Caco-2 (cell line): Measurements from ENCODE around the gene ANKLE1. TPM values are rescaled to one million over a fixed set of nuclear protein-coding genes. Genes with fewer than 3 reads are reported as not detected.
A peak's percentile ranks its signal among the peaks of the same experiment; 100 is the strongest.

Experiments
- BruUV-seq: library from RNA; stranded (reverse); fragments of 400-500 nt; replicated peaks from 2 replicates; lab custom pipeline; 2021; lab: Mats Ljungman, UMichigan
- CTCF ChIA-PET: fragments of 300-600 bp; sonication (Branson Sonifier 250); formaldehyde crosslinking; loops from one replicate; lab custom pipeline; 2022; ENCODE audit warnings: antibody characterized with exemption; lab: Charles Lee
- POLR2A ChIA-PET: fragments of 300-600 bp; sonication (Branson Sonifier 250); formaldehyde crosslinking; loops from one replicate; lab custom pipeline; 2022; ENCODE audit warnings: antibody characterized with exemption; lab: Charles Lee
- DNase-seq, 2 experiments: peaks; one replicate each; pipeline versions ENCODE4 v3.0.0 to v3.0.0-alpha.2; 2020 to 2022
- H3K27me3 ChIP-seq: replicated peaks from 2 replicates; pipeline ENCODE4 v1.6.0; 2011; ENCODE audit warnings: low read length; ENCODE audit not compliant: control insufficient read depth, insufficient read depth
- H3K36me3 ChIP-seq: 2 replicates; pipeline ENCODE4 v1.5.1; 2011; ENCODE audit warnings: low read length; ENCODE audit not compliant: control insufficient read depth, insufficient read depth
- H3K4me1 ChIP-seq: fragments of 250-450 bp; sonication (Bioruptor Pico); 2 replicates; pipeline ENCODE4 v1.5.1; 2020; ENCODE audit warnings: mild to moderate bottlenecking
- H3K4me3 ChIP-seq: 2 replicates; pipeline ENCODE4 v1.5.1; 2011; ENCODE audit warnings: low read depth, mild to moderate bottlenecking, control low read depth, low read length
- H3K9me3 ChIP-seq: fragments of 250-450 bp; sonication (Bioruptor Pico); 2 replicates; pipeline ENCODE4 v1.5.1; 2020; ENCODE audit warnings: mild to moderate bottlenecking, moderate library complexity
- H3K27ac Mint-ChIP-seq: one replicate; pipeline ENCODE4 v1.8.0; 2022; ENCODE audit warnings: mixed read lengths; ENCODE audit not compliant: unreplicated experiment
- H3K27me3 Mint-ChIP-seq: one replicate; pipeline ENCODE4 v1.8.0; 2022; ENCODE audit warnings: mixed read lengths; ENCODE audit not compliant: insufficient read depth, unreplicated experiment
- H3K36me3 Mint-ChIP-seq: one replicate; pipeline ENCODE4 v1.8.0; 2022; ENCODE audit warnings: mild to moderate bottlenecking, mixed read lengths; ENCODE audit not compliant: insufficient read depth, unreplicated experiment
- H3K4me1 Mint-ChIP-seq: one replicate; pipeline ENCODE4 v1.8.0; 2022; ENCODE audit warnings: low read depth, mixed read lengths; ENCODE audit not compliant: unreplicated experiment
- H3K4me3 Mint-ChIP-seq: one replicate; pipeline ENCODE4 v1.8.0; 2022; ENCODE audit warnings: mild to moderate bottlenecking, moderate library complexity, mixed read lengths; ENCODE audit not compliant: unreplicated experiment
- H3K9me3 Mint-ChIP-seq: one replicate; pipeline ENCODE4 v1.8.0; 2022; ENCODE audit warnings: mixed read lengths; ENCODE audit not compliant: unreplicated experiment
- intact Hi-C: fragments of 100-400 bp; cut with micrococcal nuclease; formaldehyde crosslinking; loops from one replicate; pipeline ENCODE4 v1.10.0; 2022; ENCODE audit not compliant: unreplicated experiment
- total RNA-seq: library from RNA; stranded (reverse); gene quantifications from 2 replicates; pipeline ENCODE4 v1.2.3, GENCODE V29; 2022
- TF ChIP-seq, protein P1 (sequence below), 2 experiments: fragments of 200-600 bp in 1 of 2; IDR thresholded peaks; 1 replicate in 1 of 2; 2 replicates in 1 of 2; pipeline versions ENCODE4 v1.5.1 to v1.8.0; 2011 to 2022; ENCODE audit warnings: antibody characterized with exemption in 1 of 2, control low read depth in 1 of 2, inconsistent platforms in 1 of 2, low read depth in 1 of 2, low read length in 1 of 2, mild to moderate bottlenecking in 1 of 2, moderate library complexity in 1 of 2; ENCODE audit not compliant: insufficient read depth in 1 of 2, severe bottlenecking in 1 of 2, unreplicated experiment in 1 of 2

Gene ANKLE1
- total RNA-seq, 1 experiment from 2014 or later: 14.3 TPM

DNA sequence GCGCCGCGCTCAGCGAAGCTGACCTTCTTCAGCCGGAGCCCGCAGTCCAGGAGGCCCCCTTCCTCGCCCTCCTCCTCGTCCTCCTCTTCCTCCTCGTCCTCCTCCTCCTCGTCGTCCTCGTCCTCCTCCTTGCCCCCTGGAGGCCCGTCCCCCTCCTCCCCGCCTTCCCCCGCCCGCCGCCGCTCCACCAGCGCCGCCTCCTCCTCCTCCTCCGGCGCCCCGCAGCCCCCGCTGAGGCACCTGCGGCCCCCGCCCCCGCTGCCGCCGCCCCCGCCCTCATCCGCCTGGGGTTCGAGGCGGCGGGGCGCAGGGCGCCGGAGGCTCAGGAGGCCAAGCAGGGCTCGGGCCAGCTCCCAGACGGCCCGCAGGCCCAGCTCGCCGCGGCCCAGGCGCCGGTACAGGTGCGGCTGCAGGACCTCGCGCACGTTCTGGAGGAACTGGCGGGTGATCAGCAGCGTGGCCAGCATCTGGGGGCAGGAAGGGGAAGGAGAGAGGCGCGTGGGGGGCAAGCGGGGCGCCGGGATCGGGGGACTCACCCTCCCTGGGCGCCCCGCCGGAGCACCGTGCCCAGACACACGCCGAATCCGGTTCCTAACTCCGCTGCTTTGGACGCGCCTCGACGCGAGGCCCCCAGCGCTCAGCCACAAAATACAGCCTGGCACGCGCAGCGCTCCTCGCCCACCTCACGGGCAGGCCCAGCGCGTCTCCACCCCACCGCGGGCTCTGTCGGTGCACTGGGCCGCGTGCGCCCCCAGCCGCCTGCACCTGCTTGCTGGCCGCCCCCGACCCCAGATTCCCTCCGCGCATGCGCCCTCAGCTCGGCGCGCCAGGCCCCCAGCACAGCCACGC lies 47.0 kb downstream of the ANKLE1 start:
- Mint-ChIP-seq H3K27me3 (no peaks in the 10 kb centered on the region), H3K9me3 (no peaks in the 10 kb centered on the region), H3K27ac (peak overlapping the region; percentile 50), H3K36me3 (peaks cover 21% of the 10 kb centered on the region), H3K4me1 (no peaks in the 10 kb centered on the region), H3K4me3 (peak overlapping the region; percentile 75)
- CTCF ChIA-PET: interaction anchor here (0.6 to 1.6 kb wide), 5 partner anchors 16 to 176 kb away, joined by 3 to 13 read pairs (median 3); partner anchors contain the start of genes DDA1 and MRPL34
- peak overlapping the region; percentile 57 for H3K4me3 ChIP-seq
- no peaks in the 10 kb centered on the region for H3K27me3 ChIP-seq
- no peaks in the 10 kb centered on the region for H3K9me3 ChIP-seq
- no TSS peak for BruUV-seq
- TF ChIP-seq, protein P1, sequence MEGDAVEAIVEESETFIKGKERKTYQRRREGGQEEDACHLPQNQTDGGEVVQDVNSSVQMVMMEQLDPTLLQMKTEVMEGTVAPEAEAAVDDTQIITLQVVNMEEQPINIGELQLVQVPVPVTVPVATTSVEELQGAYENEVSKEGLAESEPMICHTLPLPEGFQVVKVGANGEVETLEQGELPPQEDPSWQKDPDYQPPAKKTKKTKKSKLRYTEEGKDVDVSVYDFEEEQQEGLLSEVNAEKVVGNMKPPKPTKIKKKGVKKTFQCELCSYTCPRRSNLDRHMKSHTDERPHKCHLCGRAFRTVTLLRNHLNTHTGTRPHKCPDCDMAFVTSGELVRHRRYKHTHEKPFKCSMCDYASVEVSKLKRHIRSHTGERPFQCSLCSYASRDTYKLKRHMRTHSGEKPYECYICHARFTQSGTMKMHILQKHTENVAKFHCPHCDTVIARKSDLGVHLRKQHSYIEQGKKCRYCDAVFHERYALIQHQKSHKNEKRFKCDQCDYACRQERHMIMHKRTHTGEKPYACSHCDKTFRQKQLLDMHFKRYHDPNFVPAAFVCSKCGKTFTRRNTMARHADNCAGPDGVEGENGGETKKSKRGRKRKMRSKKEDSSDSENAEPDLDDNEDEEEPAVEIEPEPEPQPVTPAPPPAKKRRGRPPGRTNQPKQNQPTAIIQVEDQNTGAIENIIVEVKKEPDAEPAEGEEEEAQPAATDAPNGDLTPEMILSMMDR (IDR thresholded peaks at IDR 0.05; ENCODE audit: insufficient read depth in 1 of 2, low read depth in 1 of 2, low read length in 1 of 2, severe bottlenecking in 1 of 2, unreplicated experiment in 1 of 2): no peak
- intact Hi-C loops: loop anchor here (5.0 kb wide), 1 partner anchor 36 kb away; no protein-coding TSS in a partner anchor
- peak in 1 of 2 experiments; percentile 56 for DNase-seq
- peaks cover 1% of the 10 kb centered on the region for H3K36me3 ChIP-seq
- POLR2A ChIA-PET: interaction anchor here (0.6 to 2.9 kb wide), 3 partner anchors 19 to 77 kb away, joined by 3 to 17 read pairs (median 3); partner anchors contain the start of genes BST2 and DDA1
- H3K4me1 ChIP-seq: peaks cover 20% of the 10 kb centered on the region

DNA sequence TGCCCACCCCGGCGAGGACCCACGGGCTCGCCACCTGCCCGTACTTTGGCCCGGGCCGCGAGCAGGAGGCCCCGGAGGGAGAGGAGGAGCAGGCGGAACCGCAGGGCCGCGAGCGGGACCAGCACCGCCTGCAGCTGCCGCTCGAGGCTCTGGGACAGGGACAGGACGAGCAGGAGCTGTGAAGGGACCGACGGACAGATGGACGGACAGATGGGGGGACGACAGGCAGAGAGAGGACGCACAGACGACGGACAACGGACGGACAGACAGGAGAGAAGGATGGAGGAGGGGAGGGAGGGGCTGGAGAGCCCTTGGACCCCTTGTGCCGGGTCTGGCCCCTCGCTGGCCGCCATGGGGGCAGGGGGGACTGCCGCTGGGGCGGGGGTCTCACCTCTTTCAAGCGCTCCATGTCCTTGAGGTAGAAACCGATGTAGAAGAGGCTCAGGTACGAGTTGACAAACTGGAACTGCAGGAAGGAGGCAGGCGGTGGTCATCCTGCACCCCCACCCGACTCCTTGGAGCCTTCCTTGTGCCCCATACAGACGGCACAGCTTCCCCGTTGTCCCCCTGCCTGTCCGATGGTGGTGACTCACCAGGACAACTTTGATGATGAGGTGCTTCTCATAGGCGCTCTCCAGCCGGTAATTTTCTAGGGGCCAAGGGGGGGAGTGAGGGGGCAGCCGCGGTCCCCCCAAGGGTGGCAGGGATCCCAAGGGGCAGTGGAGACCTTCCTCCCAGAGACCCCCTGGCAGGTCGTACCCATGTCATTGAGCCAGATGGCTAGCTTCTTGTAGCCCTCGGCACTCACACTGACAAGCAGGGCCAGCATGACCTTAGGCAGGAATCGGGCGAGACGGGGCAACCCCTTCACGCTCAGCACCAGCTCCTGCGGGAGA lies 47.9 kb downstream of the ANKLE1 start:
- TF ChIP-seq, protein P1 (IDR thresholded peaks at IDR 0.05; ENCODE audit: insufficient read depth in 1 of 2, low read depth in 1 of 2, low read length in 1 of 2, severe bottlenecking in 1 of 2, unreplicated experiment in 1 of 2): no peak
- Mint-ChIP-seq H3K9me3 (no peaks in the 10 kb centered on the region), H3K4me3 (peak overlapping the region; percentile 75), H3K27ac (peak overlapping the region; percentile 21), H3K4me1 (no peaks in the 10 kb centered on the region), H3K36me3 (peaks cover 24% of the 10 kb centered on the region), H3K27me3 (no peaks in the 10 kb centered on the region)
- peaks cover 1% of the 10 kb centered on the region for H3K36me3 ChIP-seq
- peaks cover 24% of the 10 kb centered on the region for H3K4me1 ChIP-seq
- H3K9me3 ChIP-seq: no peaks in the 10 kb centered on the region
- DNase-seq: no peak
- POLR2A ChIA-PET: interaction anchor here (1.1 to 2.9 kb wide), 2 partner anchors 20 to 76 kb away, joined by 3 to 17 read pairs; partner anchors contain the start of genes BST2 and DDA1
- H3K4me3 ChIP-seq: peak overlapping the region; percentile 57
- no peaks in the 10 kb centered on the region for H3K27me3 ChIP-seq
- intact Hi-C loops: loop anchor here (5.0 kb wide), 1 partner anchor 37 kb away; no protein-coding TSS in a partner anchor
- BruUV-seq: no TSS peak
- CTCF ChIA-PET: interaction anchor here (0.6 to 1.6 kb wide), 3 partner anchors 17 to 24 kb away, joined by 3 read pairs; partner anchors contain the start of gene MRPL34
